ENCODE results near the gene STXBP5.

- TF ChIP-seq POLR2A (IDR thresholded peaks at IDR 0.05) (no peak), CTCF (IDR thresholded peaks at IDR 0.05 in 4 of 5, conservative IDR thresholded peaks at IDR 0.05 in 1 of 5) (no peak)
Observed at GRCh38 chr6:147211349-147211748, 7.1 kb downstream of the STXBP5 start.
